ENCODE data around the gene IRGC.

Gene IRGC

GRCh38 chr19:43704002-43704705 lies 11.7 kb upstream of the IRGC start:
- TF ChIP-seq MAX (IDR thresholded peaks at IDR 0.05; ENCODE audit: low read depth, low read length) (no peak), POLR2A (IDR thresholded peaks at IDR 0.05; ENCODE audit: extremely low read depth, insufficient read length) (no peak), MYC (IDR thresholded peaks at IDR 0.05; ENCODE audit: low read depth, low read length) (no peak), CTCF (IDR thresholded peaks at IDR 0.05; ENCODE audit: low read depth, low read length) (no peak)
- DNase-seq (ENCODE audit: low read depth), result no peak

GRCh38 chr19:43705729-43706128 lies 10.1 kb upstream of the IRGC start:
- TF ChIP-seq CTCF (IDR thresholded peaks at IDR 0.05; ENCODE audit: low read depth, low read length) (no peak), MAX (IDR thresholded peaks at IDR 0.05; ENCODE audit: low read depth, low read length) (no peak), MYC (IDR thresholded peaks at IDR 0.05; ENCODE audit: low read depth, low read length) (no peak), POLR2A (IDR thresholded peaks at IDR 0.05; ENCODE audit: extremely low read depth, insufficient read length) (no peak)

More at GRCh38 chr19:43704002-43704705, 11.7 kb upstream of the IRGC start:
- no peak overlapping the region for H3K4me3 ChIP-seq (ENCODE audit: low read depth, low read length)

GRCh38 chr19:43707158-43707712 lies 8.6 kb upstream of the IRGC start:
- DNase-seq (ENCODE audit: low read depth), result no peak
- no peak for TF ChIP-seq POLR2A (IDR thresholded peaks at IDR 0.05; ENCODE audit: extremely low read depth, insufficient read length)
- TF ChIP-seq CTCF (IDR thresholded peaks at IDR 0.05; ENCODE audit: low read depth, low read length), result no peak
- no peak for TF ChIP-seq MYC (IDR thresholded peaks at IDR 0.05; ENCODE audit: low read depth, low read length)
- TF ChIP-seq MAX (IDR thresholded peaks at IDR 0.05; ENCODE audit: low read depth, low read length), result no peak
- no peak overlapping the region for H3K4me3 ChIP-seq (ENCODE audit: low read depth, low read length)

More at GRCh38 chr19:43705729-43706128, 10.1 kb upstream of the IRGC start:
- no peak for DNase-seq (ENCODE audit: low read depth)
- H3K4me3 ChIP-seq (ENCODE audit: low read depth, low read length), result no peak overlapping the region

- no peak overlapping the region for H3K4me3 ChIP-seq (ENCODE audit: low read depth, low read length)
- no peak for TF ChIP-seq CTCF (IDR thresholded peaks at IDR 0.05; ENCODE audit: low read depth, low read length)
- no peak for TF ChIP-seq MAX (IDR thresholded peaks at IDR 0.05; ENCODE audit: low read depth, low read length)
- no peak for TF ChIP-seq MYC (IDR thresholded peaks at IDR 0.05; ENCODE audit: low read depth, low read length)
- no peak for TF ChIP-seq POLR2A (IDR thresholded peaks at IDR 0.05; ENCODE audit: extremely low read depth, insufficient read length)
- no peak for DNase-seq (ENCODE audit: low read depth)
These were observed 7.2 kb upstream of the IRGC start for GRCh38 chr19:43708716-43709115.

- DNase-seq (ENCODE audit: low read depth), result no peak
- TF ChIP-seq MYC (IDR thresholded peaks at IDR 0.05; ENCODE audit: low read depth, low read length), result no peak
- no peak for TF ChIP-seq MAX (IDR thresholded peaks at IDR 0.05; ENCODE audit: low read depth, low read length)
- TF ChIP-seq POLR2A (IDR thresholded peaks at IDR 0.05; ENCODE audit: extremely low read depth, insufficient read length), result no peak
- no peak for TF ChIP-seq CTCF (IDR thresholded peaks at IDR 0.05; ENCODE audit: low read depth, low read length)
- H3K4me3 ChIP-seq (ENCODE audit: low read depth, low read length), result no peak overlapping the region
These were observed 4.0 kb upstream of the IRGC start for GRCh38 chr19:43711751-43712355.
